ENCODE results near the gene RIMBP2. TPM values are rescaled to one million over a fixed set of nuclear protein-coding genes. Genes with fewer than 3 reads are reported as not detected.

RIMBP2 gene
- total RNA-seq, 1 donor from 2014 or later = 20.5 TPM

DNA sequence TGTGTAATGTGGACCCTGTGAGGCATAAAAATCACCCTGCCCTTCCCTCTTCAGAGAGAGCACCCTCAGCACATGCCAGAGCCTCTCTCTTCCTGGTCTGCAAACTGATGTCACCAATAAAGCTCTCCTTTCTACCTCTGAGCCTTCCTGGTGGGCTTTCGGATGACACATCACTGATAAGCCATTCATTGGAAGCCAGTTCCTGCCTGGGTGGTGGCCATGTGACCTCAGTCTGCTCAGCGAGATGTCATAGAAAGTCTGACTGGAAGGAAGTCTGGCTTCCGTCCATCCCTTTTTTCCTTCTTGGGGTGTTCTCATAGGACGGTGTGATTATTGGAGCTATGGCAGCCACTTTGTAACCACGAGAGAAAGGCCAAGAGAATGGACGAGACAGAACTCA lies 282.7 kb downstream of the RIMBP2 start:
- no peak overlapping the region for H3K4me3 Mint-ChIP-seq (ENCODE audit: unreplicated experiment)
- H3K36me3 Mint-ChIP-seq (ENCODE audit: unreplicated experiment) = peaks cover 14% of the 10 kb centered on the region
- H3K4me1 Mint-ChIP-seq (ENCODE audit: low read depth, unreplicated experiment) = no peaks in the 10 kb centered on the region
- TF ChIP-seq, protein P1, sequence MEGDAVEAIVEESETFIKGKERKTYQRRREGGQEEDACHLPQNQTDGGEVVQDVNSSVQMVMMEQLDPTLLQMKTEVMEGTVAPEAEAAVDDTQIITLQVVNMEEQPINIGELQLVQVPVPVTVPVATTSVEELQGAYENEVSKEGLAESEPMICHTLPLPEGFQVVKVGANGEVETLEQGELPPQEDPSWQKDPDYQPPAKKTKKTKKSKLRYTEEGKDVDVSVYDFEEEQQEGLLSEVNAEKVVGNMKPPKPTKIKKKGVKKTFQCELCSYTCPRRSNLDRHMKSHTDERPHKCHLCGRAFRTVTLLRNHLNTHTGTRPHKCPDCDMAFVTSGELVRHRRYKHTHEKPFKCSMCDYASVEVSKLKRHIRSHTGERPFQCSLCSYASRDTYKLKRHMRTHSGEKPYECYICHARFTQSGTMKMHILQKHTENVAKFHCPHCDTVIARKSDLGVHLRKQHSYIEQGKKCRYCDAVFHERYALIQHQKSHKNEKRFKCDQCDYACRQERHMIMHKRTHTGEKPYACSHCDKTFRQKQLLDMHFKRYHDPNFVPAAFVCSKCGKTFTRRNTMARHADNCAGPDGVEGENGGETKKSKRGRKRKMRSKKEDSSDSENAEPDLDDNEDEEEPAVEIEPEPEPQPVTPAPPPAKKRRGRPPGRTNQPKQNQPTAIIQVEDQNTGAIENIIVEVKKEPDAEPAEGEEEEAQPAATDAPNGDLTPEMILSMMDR (IDR thresholded peaks at IDR 0.05; ENCODE audit: partially characterized antibody, unreplicated experiment) = no peak
- H3K27me3 Mint-ChIP-seq (ENCODE audit: unreplicated experiment) = no peaks in the 10 kb centered on the region
- peaks cover 9% of the 10 kb centered on the region for H3K9me3 Mint-ChIP-seq (ENCODE audit: unreplicated experiment)
- DNase-seq = no peak
- H3K27ac Mint-ChIP-seq (ENCODE audit: unreplicated experiment) = no peak overlapping the region

DNA sequence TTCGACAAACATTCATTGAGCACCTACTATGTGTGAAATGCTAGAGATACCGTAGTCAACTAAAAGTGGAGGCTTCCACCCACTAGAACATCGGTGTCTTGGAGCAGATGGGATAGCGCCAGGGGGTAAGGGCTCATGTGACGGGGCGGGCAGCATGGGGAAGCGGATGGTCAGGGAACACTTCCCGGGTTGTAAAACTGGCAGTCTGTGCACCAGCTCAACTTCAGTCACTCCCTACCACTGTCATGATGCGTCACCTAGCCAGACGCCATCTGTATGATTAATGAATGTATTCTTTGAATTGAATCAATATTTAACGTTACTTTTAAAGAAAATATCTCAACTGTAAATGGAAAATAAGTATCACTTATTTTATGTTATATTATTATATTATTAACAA lies 284.9 kb downstream of the RIMBP2 start:
- peaks cover 14% of the 10 kb centered on the region for H3K36me3 Mint-ChIP-seq (ENCODE audit: unreplicated experiment)
- H3K9me3 Mint-ChIP-seq (ENCODE audit: unreplicated experiment) = peaks cover 10% of the 10 kb centered on the region
- no peaks in the 10 kb centered on the region for H3K27me3 Mint-ChIP-seq (ENCODE audit: unreplicated experiment)
- TF ChIP-seq, protein P1 (IDR thresholded peaks at IDR 0.05; ENCODE audit: partially characterized antibody, unreplicated experiment) = no peak
- no peak overlapping the region for H3K4me3 Mint-ChIP-seq (ENCODE audit: unreplicated experiment)
- H3K27ac Mint-ChIP-seq (ENCODE audit: unreplicated experiment) = no peak overlapping the region
- no peak for DNase-seq
- H3K4me1 Mint-ChIP-seq (ENCODE audit: low read depth, unreplicated experiment) = no peaks in the 10 kb centered on the region

DNA sequence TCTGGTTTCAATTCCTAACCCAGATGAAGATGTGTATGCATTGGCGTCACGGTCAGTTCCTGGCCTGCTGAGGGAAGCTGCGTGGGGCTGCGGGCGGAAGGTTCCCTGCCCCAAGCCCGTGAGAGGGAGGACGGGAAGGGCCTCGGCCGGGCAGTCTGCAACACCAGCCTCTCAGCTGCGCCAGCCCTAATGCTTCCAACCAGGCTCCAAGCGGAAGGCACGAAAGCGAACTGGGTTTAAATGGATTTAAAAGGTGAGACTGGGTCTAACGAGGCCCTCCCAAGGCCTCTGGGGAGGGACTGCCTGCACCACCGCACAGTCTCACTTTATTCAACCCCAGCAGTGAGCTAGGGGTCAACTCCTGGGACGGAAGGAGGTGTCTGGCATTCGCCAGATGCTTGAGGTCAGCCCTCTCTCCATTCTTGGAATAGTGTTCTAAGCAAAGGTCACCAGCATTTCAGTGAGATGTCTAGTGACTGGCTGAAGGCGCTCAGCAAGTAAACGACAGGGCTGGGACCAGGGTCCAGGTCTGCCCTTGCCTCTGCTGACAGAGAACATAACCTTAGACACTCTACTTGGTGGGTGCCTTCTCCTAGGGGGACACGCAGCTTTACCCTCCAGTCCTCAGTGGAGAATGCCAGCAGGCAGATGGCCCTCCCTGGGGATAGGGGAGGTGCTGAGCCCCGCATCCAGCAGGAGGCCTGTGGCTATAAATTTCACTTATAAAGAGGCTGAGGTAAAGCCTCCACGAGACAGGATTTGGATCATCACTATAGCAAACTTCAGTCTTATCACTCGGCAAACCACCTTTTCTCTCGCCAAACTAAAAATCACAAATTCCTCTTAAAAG lies 286.2 kb downstream of the RIMBP2 start:
- no peak overlapping the region for H3K4me3 Mint-ChIP-seq (ENCODE audit: unreplicated experiment)
- no peak overlapping the region for H3K27ac Mint-ChIP-seq (ENCODE audit: unreplicated experiment)
- TF ChIP-seq, protein P1 (IDR thresholded peaks at IDR 0.05; ENCODE audit: partially characterized antibody, unreplicated experiment) = no peak
- no peaks in the 10 kb centered on the region for H3K4me1 Mint-ChIP-seq (ENCODE audit: low read depth, unreplicated experiment)
- peaks cover 14% of the 10 kb centered on the region for H3K36me3 Mint-ChIP-seq (ENCODE audit: unreplicated experiment)
- H3K9me3 Mint-ChIP-seq (ENCODE audit: unreplicated experiment) = peaks cover 14% of the 10 kb centered on the region
- no peak for DNase-seq
- H3K27me3 Mint-ChIP-seq (ENCODE audit: unreplicated experiment) = no peaks in the 10 kb centered on the region

DNA sequence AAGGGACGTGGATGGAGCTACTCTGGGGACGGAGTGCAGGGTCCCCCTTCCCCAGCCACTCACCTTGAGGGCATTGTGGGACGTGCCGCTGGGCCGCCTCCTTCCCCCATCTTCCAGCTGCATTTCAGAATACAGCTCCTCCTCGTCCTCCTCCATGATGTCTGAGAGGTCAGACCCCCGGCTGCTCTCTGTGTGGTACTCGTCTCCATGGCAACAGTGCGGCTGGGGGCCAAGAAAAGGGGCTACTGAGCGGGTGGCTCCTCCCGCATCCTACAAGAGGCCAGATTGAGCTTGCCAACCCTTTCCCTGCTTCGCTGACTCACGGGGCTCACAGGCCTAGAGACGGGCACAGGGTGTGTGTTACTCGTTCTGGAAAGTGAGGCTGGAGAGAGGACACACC lies 288.0 kb downstream of the RIMBP2 start:
- H3K27me3 Mint-ChIP-seq (ENCODE audit: unreplicated experiment) = peaks cover 3% of the 10 kb centered on the region
- TF ChIP-seq, protein P1 (IDR thresholded peaks at IDR 0.05; ENCODE audit: partially characterized antibody, unreplicated experiment) = no peak
- H3K36me3 Mint-ChIP-seq (ENCODE audit: unreplicated experiment) = peaks cover 11% of the 10 kb centered on the region
- H3K4me3 Mint-ChIP-seq (ENCODE audit: unreplicated experiment) = no peak overlapping the region
- H3K4me1 Mint-ChIP-seq (ENCODE audit: low read depth, unreplicated experiment) = peaks cover 3% of the 10 kb centered on the region
- peaks cover 15% of the 10 kb centered on the region for H3K9me3 Mint-ChIP-seq (ENCODE audit: unreplicated experiment)
- DNase-seq = no peak
- H3K27ac Mint-ChIP-seq (ENCODE audit: unreplicated experiment) = no peak overlapping the region

DNA sequence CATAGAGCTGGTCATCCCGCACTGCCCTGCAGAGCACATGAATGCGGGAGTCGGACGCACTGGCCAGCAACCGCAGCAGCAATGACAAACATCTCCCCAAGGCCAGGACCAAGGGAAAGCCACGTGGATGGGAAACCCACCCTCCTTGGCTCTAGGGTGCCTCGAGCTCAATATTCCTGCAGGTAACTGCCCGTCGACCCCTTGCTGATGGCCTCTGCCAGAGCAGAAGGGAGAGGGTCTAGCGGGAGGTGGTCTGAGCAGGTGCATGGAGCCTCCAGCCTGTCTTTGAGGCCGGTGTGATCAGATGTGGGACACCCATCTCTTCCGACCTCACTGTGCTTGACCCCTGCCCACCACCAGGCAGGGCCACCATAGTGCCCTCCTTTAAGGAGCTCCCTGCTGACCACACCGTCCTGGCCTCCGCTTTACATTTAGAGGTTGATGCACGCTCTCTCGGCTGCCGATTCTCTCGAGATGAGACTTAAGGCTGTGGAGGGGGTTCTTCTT lies 288.7 kb downstream of the RIMBP2 start:
- no peak for DNase-seq
- peaks cover 3% of the 10 kb centered on the region for H3K4me1 Mint-ChIP-seq (ENCODE audit: low read depth, unreplicated experiment)
- TF ChIP-seq, protein P1 (IDR thresholded peaks at IDR 0.05; ENCODE audit: partially characterized antibody, unreplicated experiment) = no peak
- peaks cover 13% of the 10 kb centered on the region for H3K9me3 Mint-ChIP-seq (ENCODE audit: unreplicated experiment)
- no peak overlapping the region for H3K27ac Mint-ChIP-seq (ENCODE audit: unreplicated experiment)
- H3K27me3 Mint-ChIP-seq (ENCODE audit: unreplicated experiment) = peaks cover 3% of the 10 kb centered on the region
- no peak overlapping the region for H3K4me3 Mint-ChIP-seq (ENCODE audit: unreplicated experiment)
- H3K36me3 Mint-ChIP-seq (ENCODE audit: unreplicated experiment) = peaks cover 8% of the 10 kb centered on the region

Data from glutamatergic neuron (in vitro differentiated cells).